GM12878 (cell line): ENCODE results near the gene CCDC187. TPM values are rescaled to one million over a fixed set of nuclear protein-coding genes. Genes with fewer than 3 reads are reported as not detected.

Source experiments
- ATAC-seq: fragments of 200-7000 bp; cut with Tn5 transposase; 3 replicates; pipeline ENCODE4 v1.9.1; 2020; ENCODE audit warnings: mild to moderate bottlenecking, moderate library complexity
- BruUV-seq: library from RNA; stranded (reverse); fragments of 400-500 nt; replicated peaks from 2 replicates; lab custom pipeline; 2021; lab: Mats Ljungman, UMichigan
- CTCF ChIA-PET: fragments of 300-600 bp; sonication (Branson Sonifier 250); formaldehyde crosslinking; extraction: SDS; loops from one replicate; lab custom pipeline; 2021; ENCODE audit warnings: inconsistent platforms; lab: Yijun Ruan, JAX
- POLR2A ChIA-PET: fragments of 350-600 bp; formaldehyde crosslinking; extraction: SDS; loops from one replicate; lab custom pipeline; 2021; ENCODE audit warnings: inconsistent platforms; lab: Charles Lee
- RAD21 ChIA-PET: fragments of 300-600 bp; sonication (Branson Sonifier 250); formaldehyde crosslinking; loops from one replicate; lab custom pipeline; 2023; ENCODE audit warnings: antibody characterized with exemption; ENCODE audit not compliant: unreplicated experiment; lab: Charles Lee
- SMC1A ChIA-PET: fragments of 300-600 bp; sonication (Branson Sonifier 250); formaldehyde crosslinking; loops from one replicate; lab custom pipeline; 2023; ENCODE audit not compliant: unreplicated experiment, uncharacterized antibody; lab: Charles Lee
- DNase-seq: peaks from one replicate; pipeline ENCODE4 v3.0.0-alpha.2; 2011; ENCODE audit warnings: low read depth, low spot score
- FAIRE-seq: peaks from 3 replicates; lab custom pipeline; 2011; peaks lifted over from hg19 to GRCh38; lab: Jason Lieb, UNC
- H2AFZ ChIP-seq: 2 replicates; pipeline ENCODE4 v1.6.0; 2011; ENCODE audit warnings: low read depth, low read length, control low read depth; ENCODE audit not compliant: control insufficient read depth
- H3K27ac ChIP-seq: 2 replicates; pipeline ENCODE4 v1.5.1; 2011; ENCODE audit warnings: control low read depth; ENCODE audit not compliant: control insufficient read depth, insufficient read depth
- H3K27me3 ChIP-seq, 2 experiments: replicated peaks in 1 of 2; 2 replicates each; pipeline versions ENCODE4 v1.6.0 to v1.6.1; 2011; ENCODE audit warnings: low read length in 1 of 2; ENCODE audit not compliant: control insufficient read depth in 2 of 2, insufficient read depth in 2 of 2
- H3K36me3 ChIP-seq, 2 experiments: 2 replicates each; pipeline ENCODE4 v1.5.1; 2011; ENCODE audit warnings: low read length in 1 of 2; ENCODE audit not compliant: control insufficient read depth in 2 of 2, insufficient read depth in 2 of 2
- H3K4me1 ChIP-seq: 2 replicates; pipeline ENCODE4 v1.6.1; 2011; ENCODE audit warnings: mild to moderate bottlenecking, low read length, moderate library complexity, mixed read lengths; ENCODE audit not compliant: control insufficient read depth, insufficient read depth
- H3K4me2 ChIP-seq: 2 replicates; pipeline ENCODE4 v1.6.0; 2011; ENCODE audit warnings: control low read depth; ENCODE audit not compliant: control insufficient read depth, insufficient read depth
- H3K4me3 ChIP-seq: fragments of 200-600 bp; sonication (generic); 2 replicates; pipeline ENCODE4 v1.5.1; 2016
- H3K79me2 ChIP-seq: 2 replicates; pipeline ENCODE4 v1.6.0; 2011; ENCODE audit warnings: low read length; ENCODE audit not compliant: control insufficient read depth, insufficient read depth
- H3K9ac ChIP-seq: 2 replicates; pipeline ENCODE4 v1.8.0; 2011; ENCODE audit warnings: low read length, control low read depth, mixed read lengths; ENCODE audit not compliant: control insufficient read depth, insufficient read depth
- H3K9me3 ChIP-seq: replicated peaks from 3 replicates; pipeline ENCODE4 v1.5.1; 2011; ENCODE audit warnings: mild to moderate bottlenecking, low read length; ENCODE audit not compliant: control insufficient read depth, insufficient read depth
- H4K20me1 ChIP-seq: 2 replicates; pipeline ENCODE4 v1.6.0; 2011; ENCODE audit not compliant: control insufficient read depth, insufficient read depth
- ATF7 ChIP-seq: fragments of 450-650 bp; IDR thresholded peaks from 2 replicates; pipeline ENCODE4 v1.6.1; 2016; ENCODE audit warnings: low read depth, mild to moderate bottlenecking
- BCL3 ChIP-seq: IDR thresholded peaks from 2 replicates; pipeline ENCODE4 v1.6.1; 2011; ENCODE audit warnings: borderline replicate concordance, low read depth, mild to moderate bottlenecking, moderate library complexity, low read length; ENCODE audit not compliant: insufficient read depth, poor library complexity, severe bottlenecking
- BHLHE40 ChIP-seq, 2 experiments: fragments of 450-650 bp in 1 of 2; IDR thresholded peaks; 2 replicates each; pipeline ENCODE4 v1.6.1; 2011 to 2017; ENCODE audit warnings: low read depth in 2 of 2, borderline replicate concordance in 1 of 2, improper control_type of control experiment in 1 of 2, low read length in 1 of 2, mild to moderate bottlenecking in 1 of 2
- CBFB ChIP-seq: IDR thresholded peaks from 2 replicates; pipeline ENCODE4 v1.6.1; 2016; ENCODE audit warnings: antibody characterized with exemption, low read depth
- CBX3 ChIP-seq: fragments of 200-600 bp; sonication (generic); IDR thresholded peaks from 2 replicates; pipeline ENCODE4 v1.6.1; 2016; ENCODE audit warnings: low read depth, borderline replicate concordance
- DPF2 ChIP-seq: fragments of 450-650 bp; IDR thresholded peaks from 2 replicates; pipeline ENCODE4 v1.6.1; 2017; ENCODE audit warnings: mild to moderate bottlenecking
- EP300 ChIP-seq, 2 experiments: fragments of 150-350 bp in 1 of 2; IDR thresholded peaks; 2 replicates each; pipeline ENCODE4 v1.6.1; 2011 to 2012; ENCODE audit warnings: low read depth in 2 of 2, low read length in 2 of 2, borderline replicate concordance in 1 of 2, improper control_type of control experiment in 1 of 2, inconsistent platforms in 1 of 2; ENCODE audit not compliant: control insufficient read depth in 1 of 2
- ESRRA ChIP-seq: IDR thresholded peaks from 2 replicates; pipeline ENCODE4 v1.6.1; 2012; ENCODE audit warnings: mild to moderate bottlenecking, low read length, improper control_type of control experiment
- NR2C1 ChIP-seq: fragments of 450-650 bp; IDR thresholded peaks from 2 replicates; pipeline ENCODE4 v1.6.1; 2017; ENCODE audit warnings: antibody characterized with exemption, mild to moderate bottlenecking, moderate library complexity
- SMAD5 ChIP-seq: IDR thresholded peaks from 2 replicates; pipeline ENCODE4 v1.6.1; 2016; ENCODE audit warnings: antibody characterized with exemption, low read depth
- SUPT20H ChIP-seq: IDR thresholded peaks from 2 replicates; pipeline ENCODE4 v1.6.1; 2011; ENCODE audit warnings: low read depth, mild to moderate bottlenecking, low read length, moderate library complexity, borderline replicate concordance; ENCODE audit not compliant: control insufficient read depth
- TCF3 ChIP-seq: IDR thresholded peaks from 2 replicates; pipeline ENCODE4 v1.6.1; 2012; ENCODE audit warnings: low read depth, mild to moderate bottlenecking, low read length, borderline replicate concordance; ENCODE audit not compliant: insufficient read depth
- ZBTB40 ChIP-seq: fragments of 450-650 bp; IDR thresholded peaks from 2 replicates; pipeline ENCODE4 v1.6.1; 2016; ENCODE audit warnings: mild to moderate bottlenecking, moderate library complexity, borderline replicate concordance
- ZNF207 ChIP-seq: fragments of 450-650 bp; IDR thresholded peaks from 2 replicates; pipeline ENCODE4 v1.6.1; 2014; ENCODE audit warnings: antibody characterized with exemption, mild to moderate bottlenecking, borderline replicate concordance
- ZNF622 ChIP-seq: fragments of 450-650 bp; IDR thresholded peaks from 2 replicates; pipeline ENCODE4 v1.6.1; 2017; ENCODE audit warnings: mild to moderate bottlenecking, inconsistent platforms
- WGBS: methylation state at CpG from one replicate; pipeline ENCODE4 v1.1.6; 2016; ENCODE audit warnings: low lambda C conversion rate; ENCODE audit not compliant: insufficient replicate concordance, insufficient coverage; ENCODE audit errors: missing lambda C conversion rate; 5-methylcytosine and 5-hydroxymethylcytosine counted together
- in situ Hi-C: fragments of 300-500 bp; cut with MboI; formaldehyde crosslinking; loops from 9 replicates; pipeline ENCODE4 v1.14.3; 2018; ENCODE audit warnings: mixed read lengths
- intact Hi-C: fragments of 100-400 bp; cut with micrococcal nuclease; formaldehyde crosslinking; loops from one replicate; pipeline ENCODE4 v1.14.2; 2022; ENCODE audit not compliant: unreplicated experiment
- polyA plus RNA-seq, 11 experiments: library from polyadenylated mRNA; depleted of rRNA in 4 of 11; unstranded in 6 of 11; stranded (reverse) in 5 of 11; fragments of >200 nt; fragmentation: Nextera tagmentation in 4 of 11; fragmentation: Illumina TruSeq in 1 of 11; extraction: Ambion mirVana in 4 of 11; extraction: Trizol in 1 of 11; gene quantifications; 1 replicate in 1 of 11; 2 replicates in 10 of 11; pipeline versions ENCODE4 v1.2.1 to v1.2.3, GENCODE V29; 2011 to 2016; ENCODE audit warnings: inconsistent platforms in 2 of 11, missing spikeins in 2 of 11, low read depth in 1 of 11
- total RNA-seq, 4 experiments: library from RNA; depleted of rRNA in 3 of 4; stranded (reverse); fragments of >200 nt in 3 of 4; fragmentation: Illumina TruSeq in 1 of 4; extraction: Trizol in 1 of 4; gene quantifications; 2 replicates each; pipeline versions ENCODE4 v1.2.1 to v1.2.3, GENCODE V29; 2013 to 2021
- TF ChIP-seq, protein P1 (sequence below): IDR thresholded peaks from 2 replicates; pipeline ENCODE4 v1.6.1; 2011; ENCODE audit warnings: borderline replicate concordance, low read depth, mild to moderate bottlenecking, moderate library complexity, mixed read lengths, low read length; ENCODE audit not compliant: insufficient read depth; ENCODE audit errors: extremely low read length
- TF ChIP-seq, protein P2 (sequence below): IDR thresholded peaks from 2 replicates; pipeline ENCODE4 v1.6.1; 2012; ENCODE audit warnings: low read length, inconsistent platforms

The CCDC187 gene
- total and polyA plus RNA-seq, 10 of the 15 experiments (the other 5 are each of a cell fraction or from before 2014, with no cell fraction given) = 0.04 to 0.23 (median 0.04) TPM; not detected in 7

GRCh38 chr9:136233868-136234267 lies 70.0 kb downstream of the CCDC187 start:
- DNase-seq = no peak
- Histone ChIP-seq H3K9me3 (no peaks in the 10 kb centered on the region), H3K27me3 (no peaks in the 10 kb centered on the region), H3K4me3 (no peak overlapping the region), H3K36me3 (peaks cover 5 to 20% of the 10 kb centered on the region in 2 experiments; a peak in 3 of 4 replicates), H3K9ac (no peak overlapping the region), H3K4me1 (peaks cover 10% of the 10 kb centered on the region), H2AFZ (no peak overlapping the region), H3K79me2 (peaks cover 11% of the 10 kb centered on the region), H4K20me1 (no peaks in the 10 kb centered on the region), H3K27ac (no peak overlapping the region), H3K4me2 (no peak overlapping the region)
- in situ Hi-C loops = no loop called here
- BruUV-seq = no TSS peak
- WGBS = 83% methylated on average over 14 of the region's 14 CpGs
- RAD21 ChIA-PET = no interaction called here
- ATAC-seq = no peak
- intact Hi-C loops = no loop called here
- POLR2A ChIA-PET = no interaction called here
- SMC1A ChIA-PET = no interaction called here
- no peak for FAIRE-seq
- CTCF ChIA-PET = interaction anchor here (0.9 kb wide), 1 partner anchor 9 kb away, joined by 4 read pairs; no protein-coding TSS in a partner anchor
- TF ChIP-seq CBFB = no peak
- no peak for TF ChIP-seq NR2C1
- TF ChIP-seq, protein P1, sequence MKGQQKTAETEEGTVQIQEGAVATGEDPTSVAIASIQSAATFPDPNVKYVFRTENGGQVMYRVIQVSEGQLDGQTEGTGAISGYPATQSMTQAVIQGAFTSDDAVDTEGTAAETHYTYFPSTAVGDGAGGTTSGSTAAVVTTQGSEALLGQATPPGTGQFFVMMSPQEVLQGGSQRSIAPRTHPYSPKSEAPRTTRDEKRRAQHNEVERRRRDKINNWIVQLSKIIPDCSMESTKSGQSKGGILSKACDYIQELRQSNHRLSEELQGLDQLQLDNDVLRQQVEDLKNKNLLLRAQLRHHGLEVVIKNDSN = no peak
- no peak for TF ChIP-seq BCL3
- no peak for TF ChIP-seq ZNF207
- TF ChIP-seq BHLHE40 (IDR thresholded peaks at IDR 0.05; ENCODE audit: borderline replicate concordance in 1 of 2, low read depth in 2 of 2, low read length in 1 of 2) = no peak
- TF ChIP-seq SMAD5 = no peak
- no peak for TF ChIP-seq ZBTB40
- TF ChIP-seq CBX3 = no peak
- no peak for TF ChIP-seq SUPT20H
- TF ChIP-seq EP300 (IDR thresholded peaks at IDR 0.05; ENCODE audit: borderline replicate concordance in 1 of 2, control insufficient read depth in 1 of 2, low read depth in 2 of 2, low read length in 2 of 2) = no peak
- no peak for TF ChIP-seq ZNF622
- TF ChIP-seq ESRRA = no peak
- TF ChIP-seq ATF7 = no peak
- TF ChIP-seq DPF2 = no peak
- TF ChIP-seq TCF3 = no peak
- TF ChIP-seq, protein P2, sequence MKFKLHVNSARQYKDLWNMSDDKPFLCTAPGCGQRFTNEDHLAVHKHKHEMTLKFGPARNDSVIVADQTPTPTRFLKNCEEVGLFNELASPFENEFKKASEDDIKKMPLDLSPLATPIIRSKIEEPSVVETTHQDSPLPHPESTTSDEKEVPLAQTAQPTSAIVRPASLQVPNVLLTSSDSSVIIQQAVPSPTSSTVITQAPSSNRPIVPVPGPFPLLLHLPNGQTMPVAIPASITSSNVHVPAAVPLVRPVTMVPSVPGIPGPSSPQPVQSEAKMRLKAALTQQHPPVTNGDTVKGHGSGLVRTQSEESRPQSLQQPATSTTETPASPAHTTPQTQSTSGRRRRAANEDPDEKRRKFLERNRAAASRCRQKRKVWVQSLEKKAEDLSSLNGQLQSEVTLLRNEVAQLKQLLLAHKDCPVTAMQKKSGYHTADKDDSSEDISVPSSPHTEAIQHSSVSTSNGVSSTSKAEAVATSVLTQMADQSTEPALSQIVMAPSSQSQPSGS = no peak
